NCI-H526 (cell line): Measurements from ENCODE around the gene CDC42BPB.

Source experiments
- DNase-seq, 2 experiments: peaks; one replicate each; lab custom pipeline; 2025; lab: John Stamatoyannopoulos, UW

The CDC42BPB gene

GRCh38 chr14:103057372-103058163 is at the start of gene CDC42BPB:
TSS of gene CDC42BPB (minus strand) at chr14:103057549. CDS start at chr14:103057173, 376 bp downstream.
- peak; percentile 21 to 95 for DNase-seq

- DNase-seq: peak; percentile 33 to 72
Measured at GRCh38 chr14:103105580-103106150, 48.3 kb upstream of the CDC42BPB start.

GRCh38 chr14:103104654-103105452 is 47.5 kb upstream of the CDC42BPB start:
- DNase-seq: peak; percentile 59 to 93

GRCh38 chr14:103104389-103104653 is 47.0 kb upstream of the CDC42BPB start:
- DNase-seq: no peak

GRCh38 chr14:103103461-103104388 is 46.4 kb upstream of the CDC42BPB start:
- peak; percentile 54 to 90 for DNase-seq

GRCh38 chr14:103102689-103103260 is 45.4 kb upstream of the CDC42BPB start:
- no peak for DNase-seq

GRCh38 chr14:103101963-103102688 is 44.8 kb upstream of the CDC42BPB start:
- no peak for DNase-seq

- DNase-seq: no peak
Measured at GRCh38 chr14:103101257-103101962, 44.1 kb upstream of the CDC42BPB start.

- DNase-seq: no peak
Measured at GRCh38 chr14:103100281-103101121, 43.2 kb upstream of the CDC42BPB start.

GRCh38 chr14:103099733-103100280 is 42.5 kb upstream of the CDC42BPB start:
- DNase-seq: no peak

GRCh38 chr14:103099081-103099732 is 41.9 kb upstream of the CDC42BPB start:
- DNase-seq: peak; percentile 52 to 82

GRCh38 chr14:103097994-103098957 is 40.9 kb upstream of the CDC42BPB start:
- no peak for DNase-seq

- no peak for DNase-seq
Measured at GRCh38 chr14:103097244-103097993, 40.1 kb upstream of the CDC42BPB start.

GRCh38 chr14:103096387-103096786 is 39.0 kb upstream of the CDC42BPB start:
- no peak for DNase-seq

- no peak for DNase-seq
Measured at GRCh38 chr14:103095210-103095778, 37.9 kb upstream of the CDC42BPB start.
